Measurements from ENCODE around the gene LCE6A. TPM values are rescaled to one million over a fixed set of nuclear protein-coding genes. Genes with fewer than 3 reads are reported as not detected.

The LCE6A gene
- polyA plus RNA-seq, 1 experiment = not detected

GRCh38 chr1:152884966-152885624, 42.4 kb downstream of the LCE6A start:
- Histone ChIP-seq H3K27ac (ENCODE audit: low read depth, low read length) (no peak overlapping the region), H3K4me3 (ENCODE audit: low read depth, low read length) (no peak overlapping the region), H3K9me3 (ENCODE audit: control insufficient read depth, insufficient read depth, low read length) (0 out of 2 replicates have a peak, but pooled peaks cover 3% of the 10 kb centered on the region), H3K27me3 (ENCODE audit: control insufficient read depth, insufficient read depth, low read length) (no peaks in the 10 kb centered on the region)
- CTCF ChIA-PET = no interaction called here
- no peak for DNase-seq (ENCODE audit: low read depth, low spot score)
- POLR2A ChIA-PET = no interaction called here
- TF ChIP-seq, protein P1, sequence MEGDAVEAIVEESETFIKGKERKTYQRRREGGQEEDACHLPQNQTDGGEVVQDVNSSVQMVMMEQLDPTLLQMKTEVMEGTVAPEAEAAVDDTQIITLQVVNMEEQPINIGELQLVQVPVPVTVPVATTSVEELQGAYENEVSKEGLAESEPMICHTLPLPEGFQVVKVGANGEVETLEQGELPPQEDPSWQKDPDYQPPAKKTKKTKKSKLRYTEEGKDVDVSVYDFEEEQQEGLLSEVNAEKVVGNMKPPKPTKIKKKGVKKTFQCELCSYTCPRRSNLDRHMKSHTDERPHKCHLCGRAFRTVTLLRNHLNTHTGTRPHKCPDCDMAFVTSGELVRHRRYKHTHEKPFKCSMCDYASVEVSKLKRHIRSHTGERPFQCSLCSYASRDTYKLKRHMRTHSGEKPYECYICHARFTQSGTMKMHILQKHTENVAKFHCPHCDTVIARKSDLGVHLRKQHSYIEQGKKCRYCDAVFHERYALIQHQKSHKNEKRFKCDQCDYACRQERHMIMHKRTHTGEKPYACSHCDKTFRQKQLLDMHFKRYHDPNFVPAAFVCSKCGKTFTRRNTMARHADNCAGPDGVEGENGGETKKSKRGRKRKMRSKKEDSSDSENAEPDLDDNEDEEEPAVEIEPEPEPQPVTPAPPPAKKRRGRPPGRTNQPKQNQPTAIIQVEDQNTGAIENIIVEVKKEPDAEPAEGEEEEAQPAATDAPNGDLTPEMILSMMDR (IDR thresholded peaks at IDR 0.05; ENCODE audit: low read depth, low read length) = no peak

DNA sequence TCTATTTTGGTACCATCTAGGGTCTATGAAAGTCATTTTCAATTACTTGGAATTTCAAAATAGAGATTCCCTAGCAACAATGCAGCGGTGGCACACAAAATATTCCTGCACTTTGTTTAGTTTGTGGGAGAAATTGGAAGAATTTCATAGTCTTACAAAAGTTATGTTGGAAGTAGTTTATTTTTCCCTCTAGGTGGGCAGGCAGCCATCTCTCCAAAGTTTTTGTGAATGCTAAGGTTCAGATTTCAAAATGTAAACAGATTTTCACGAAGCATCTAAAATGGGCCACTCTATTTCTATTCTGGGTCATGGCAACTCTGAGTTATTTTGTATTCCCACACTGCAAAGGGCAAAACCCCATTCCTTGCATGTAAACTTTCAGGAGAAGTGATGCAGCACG, 43.4 kb downstream of the LCE6A start:
- no peaks in the 10 kb centered on the region for H3K27me3 ChIP-seq (ENCODE audit: control insufficient read depth, insufficient read depth, low read length)
- no peak for DNase-seq (ENCODE audit: low read depth, low spot score)
- 0 out of 2 replicates have a peak, but pooled peaks cover 3% of the 10 kb centered on the region for H3K9me3 ChIP-seq (ENCODE audit: control insufficient read depth, insufficient read depth, low read length)
- no peak overlapping the region for H3K4me3 ChIP-seq (ENCODE audit: low read depth, low read length)
- ChIA-PET CTCF (no interaction called here), POLR2A (no interaction called here)
- H3K27ac ChIP-seq (ENCODE audit: low read depth, low read length) = no peak overlapping the region
- TF ChIP-seq, protein P1 (IDR thresholded peaks at IDR 0.05; ENCODE audit: low read depth, low read length) = no peak

GRCh38 chr1:152886758-152887409, 44.2 kb downstream of the LCE6A start:
- Histone ChIP-seq H3K9me3 (ENCODE audit: control insufficient read depth, insufficient read depth, low read length) (0 out of 2 replicates have a peak, but pooled peaks cover 3% of the 10 kb centered on the region), H3K27ac (ENCODE audit: low read depth, low read length) (no peak overlapping the region), H3K4me3 (ENCODE audit: low read depth, low read length) (no peak overlapping the region), H3K27me3 (ENCODE audit: control insufficient read depth, insufficient read depth, low read length) (no peaks in the 10 kb centered on the region)
- ChIA-PET CTCF (no interaction called here), POLR2A (no interaction called here)
- DNase-seq (ENCODE audit: low read depth, low spot score) = no peak
- TF ChIP-seq, protein P1 (IDR thresholded peaks at IDR 0.05; ENCODE audit: low read depth, low read length) = no peak

DNA sequence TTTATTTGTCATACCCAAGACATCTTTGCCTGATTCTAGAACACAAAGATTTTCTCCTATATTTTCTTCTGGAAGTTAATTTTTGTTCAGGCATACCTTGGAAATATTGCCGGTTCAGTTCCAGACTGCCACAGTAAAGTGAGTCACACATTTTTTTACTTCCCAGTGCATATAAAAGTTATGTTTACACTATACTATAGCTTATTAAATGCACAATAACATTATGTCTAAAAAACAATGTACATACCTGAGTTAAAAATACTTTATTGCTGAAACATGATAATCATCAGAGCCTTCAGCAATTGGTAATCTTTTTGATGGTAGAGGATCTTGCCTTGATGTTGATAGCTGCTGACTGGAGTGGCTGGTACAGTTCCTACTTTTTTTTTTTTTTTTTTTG, 45.5 kb downstream of the LCE6A start:
- ChIA-PET POLR2A (no interaction called here), CTCF (no interaction called here)

More for the DNA sequence above, 45.5 kb downstream of the LCE6A start:
- no peaks in the 10 kb centered on the region for H3K9me3 ChIP-seq (ENCODE audit: control insufficient read depth, insufficient read depth, low read length)
- no peak overlapping the region for H3K4me3 ChIP-seq (ENCODE audit: low read depth, low read length)
- H3K27me3 ChIP-seq (ENCODE audit: control insufficient read depth, insufficient read depth, low read length) = no peaks in the 10 kb centered on the region
- no peak for DNase-seq (ENCODE audit: low read depth, low spot score)
- no peak overlapping the region for H3K27ac ChIP-seq (ENCODE audit: low read depth, low read length)
- TF ChIP-seq, protein P1 (IDR thresholded peaks at IDR 0.05; ENCODE audit: low read depth, low read length) = no peak

Other genes starting within 250 kb of the LCE6A start
- gene LCE3C, start 242.6 kb upstream of the LCE6A start, polyA plus RNA-seq (2011; rRNA removed) = not detected in 2 replicates
- gene LCE3B, start 229.0 kb upstream of the LCE6A start, polyA plus RNA-seq (2011; rRNA removed) = not detected in 2 replicates
- not detected in 2 replicates for gene LCE3A, start 219.8 kb upstream of the LCE6A start, polyA plus RNA-seq (2011; rRNA removed)
- not detected in 2 replicates for gene LCE2D, start 179.5 kb upstream of the LCE6A start, polyA plus RNA-seq (2011; rRNA removed)
- not detected in 2 replicates for gene LCE2C, start 167.6 kb upstream of the LCE6A start, polyA plus RNA-seq (2011; rRNA removed)
- gene LCE2B, start 156.7 kb upstream of the LCE6A start, polyA plus RNA-seq (2011; rRNA removed) = not detected in 2 replicates
- not detected in 2 replicates for gene LCE2A, start 144.5 kb upstream of the LCE6A start, polyA plus RNA-seq (2011; rRNA removed)
- not detected in 2 replicates for gene LCE4A, start 134.7 kb upstream of the LCE6A start, polyA plus RNA-seq (2011; rRNA removed)
- not detected in 2 replicates for gene KPRP, start 84.8 kb upstream of the LCE6A start, polyA plus RNA-seq (2011; rRNA removed)
- not detected in 2 replicates for gene LCE1F, start 67.7 kb upstream of the LCE6A start, polyA plus RNA-seq (2011; rRNA removed)
- gene LCE1E, start 56.6 kb upstream of the LCE6A start, polyA plus RNA-seq (2011; rRNA removed) = not detected in 2 replicates
- gene LCE1D, start 46.1 kb upstream of the LCE6A start, polyA plus RNA-seq (2011; rRNA removed) = not detected in 2 replicates
- gene LCE1C, start 36.2 kb upstream of the LCE6A start, polyA plus RNA-seq (2011; rRNA removed) = not detected in 2 replicates
- gene LCE1B, start 30.9 kb upstream of the LCE6A start, polyA plus RNA-seq (2011; rRNA removed) = not detected in 2 replicates
- not detected in 2 replicates for gene LCE1A, start 15.4 kb upstream of the LCE6A start, polyA plus RNA-seq (2011; rRNA removed)
- not detected in 2 replicates for gene LCE7A, start 17.1 kb downstream of the LCE6A start, polyA plus RNA-seq (2011; rRNA removed)
- gene SMCP, start 35.5 kb downstream of the LCE6A start, polyA plus RNA-seq (2011; rRNA removed) = not detected in 2 replicates
- not detected in 2 replicates for gene IVL, start 65.7 kb downstream of the LCE6A start, polyA plus RNA-seq (2011; rRNA removed)
- not detected in 2 replicates for gene SPRR5, start 104.3 kb downstream of the LCE6A start, polyA plus RNA-seq (2011; rRNA removed)
- not detected in 2 replicates for gene SPRR4, start 127.8 kb downstream of the LCE6A start, polyA plus RNA-seq (2011; rRNA removed)
- gene SPRR1A, start 141.2 kb downstream of the LCE6A start, polyA plus RNA-seq (2011; rRNA removed) = not detected in 2 replicates
- not detected in 2 replicates for gene SPRR3, start 158.9 kb downstream of the LCE6A start, polyA plus RNA-seq (2011; rRNA removed)
- not detected in 2 replicates for gene SPRR1B, start 188.3 kb downstream of the LCE6A start, polyA plus RNA-seq (2011; rRNA removed)
- not detected in 2 replicates for gene SPRR2D, start 198.3 kb downstream of the LCE6A start, polyA plus RNA-seq (2011; rRNA removed)
- gene SPRR2A, start 214.7 kb downstream of the LCE6A start, polyA plus RNA-seq (2011; rRNA removed) = not detected in 2 replicates
- not detected in 2 replicates for gene SPRR2B, start 228.8 kb downstream of the LCE6A start, polyA plus RNA-seq (2011; rRNA removed)